OCI-LY3 (cell line): ENCODE data around the gene SIGLEC6.

Experiments used
- H2AFZ ChIP-seq: fragments of 200-600, 300-600 bp; shearing (Covaris generic); 2 replicates; pipeline ENCODE4 v1.6.0; 2014; ENCODE audit warnings: antibody characterized with exemption, low read depth, low read length
- H3K27ac ChIP-seq: fragments of 200-600, 300-600 bp; sonication (generic); 2 replicates; pipeline ENCODE4 v1.5.1; 2014; ENCODE audit warnings: mild to moderate bottlenecking, low read length, moderate library complexity, mixed read lengths
- H3K27me3 ChIP-seq: fragments of 200-600, 300-600 bp; sonication (generic); 2 replicates; pipeline ENCODE4 v1.6.1; 2014; ENCODE audit warnings: low read depth, low read length, mixed read lengths
- H3K36me3 ChIP-seq: fragments of 200-600, 300-600 bp; sonication (generic); replicated peaks from 2 replicates; pipeline ENCODE3; 2014; ENCODE audit warnings: low read depth, low read length, mixed read lengths
- H3K4me1 ChIP-seq: fragments of 300-600, 200-600 bp; sonication (generic); 2 replicates; pipeline ENCODE4 v1.6.1; 2014; ENCODE audit warnings: low read length, mixed read lengths
- H3K4me2 ChIP-seq: fragments of 200-600, 300-600 bp; sonication (generic); 2 replicates; pipeline ENCODE4 v1.6.1; 2014; ENCODE audit warnings: low read length, mixed read lengths
- H3K4me3 ChIP-seq: fragments of 300-600, 200-600 bp; sonication (generic); 2 replicates; pipeline ENCODE4 v1.5.1; 2014; ENCODE audit warnings: antibody characterized with exemption, mild to moderate bottlenecking, low read length, moderate library complexity
- H3K79me2 ChIP-seq: fragments of 300-600, 200-600 bp; shearing (Covaris generic); 2 replicates; pipeline ENCODE4 v1.6.1; 2014; ENCODE audit warnings: mild to moderate bottlenecking, low read length, mixed read lengths
- H3K9ac ChIP-seq: fragments of 300-600, 200-600 bp; shearing (Covaris generic); 2 replicates; pipeline ENCODE4 v1.6.0; 2014; ENCODE audit warnings: mild to moderate bottlenecking, low read length, moderate library complexity
- H3K9me3 ChIP-seq: fragments of 200-600, 300-600 bp; shearing (Covaris generic); 2 replicates; pipeline ENCODE4 v1.6.1; 2014; ENCODE audit warnings: low read length, mixed read lengths; ENCODE audit not compliant: insufficient read depth
- H4K20me1 ChIP-seq: fragments of 200-600, 300-600 bp; sonication (generic); 2 replicates; pipeline ENCODE4 v1.6.1; 2016; ENCODE audit warnings: low read length, mixed read lengths; ENCODE audit not compliant: insufficient read depth
- EZH2phosphoT487 ChIP-seq: fragments of 200-600 bp; shearing (Covaris generic); IDR thresholded peaks from 2 replicates; pipeline ENCODE4 v1.6.1; 2018; ENCODE audit warnings: antibody characterized with exemption, mixed run types, low read depth
- TF ChIP-seq, protein P1 (sequence below): fragments of 200-600, 300-600 bp; sonication (generic); IDR thresholded peaks from 2 replicates; pipeline ENCODE4 v1.5.1; 2014; ENCODE audit warnings: antibody characterized with exemption, low read length, low read depth

SIGLEC6 gene

DNA sequence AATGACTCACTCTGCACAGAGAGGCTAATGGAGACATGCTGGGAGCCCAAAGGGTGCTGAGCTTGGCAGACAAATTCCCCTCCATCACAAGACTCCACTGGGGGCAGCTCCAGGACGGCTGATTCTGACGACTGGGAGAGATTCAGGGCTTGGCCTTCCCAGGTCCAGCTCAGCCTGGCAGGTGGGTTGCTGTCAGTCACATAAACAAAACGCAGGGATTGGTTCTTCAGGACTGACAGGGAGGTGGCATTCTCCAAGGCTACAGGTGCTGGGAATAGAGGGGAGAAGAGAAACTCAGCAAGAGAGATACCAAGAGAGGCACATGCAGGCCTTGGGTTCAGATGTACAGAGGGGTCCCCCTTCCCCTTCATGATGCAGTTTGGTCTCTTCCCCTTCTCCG is 28.9 kb upstream of the SIGLEC6 start:
- Histone ChIP-seq H3K9me3 (no peaks in the 10 kb centered on the region), H3K4me1 (peaks cover 16% of the 10 kb centered on the region), H3K9ac (no peak overlapping the region), H3K4me2 (no peak overlapping the region), H3K36me3 (no peaks in the 10 kb centered on the region), H3K27me3 (peaks cover 64% of the 10 kb centered on the region), H3K4me3 (no peak overlapping the region), H4K20me1 (no peaks in the 10 kb centered on the region), H3K27ac (no peak overlapping the region), H3K79me2 (no peaks in the 10 kb centered on the region), H2AFZ (no peak overlapping the region)
- TF ChIP-seq EZH2phosphoT487: no peak
- TF ChIP-seq, protein P1, sequence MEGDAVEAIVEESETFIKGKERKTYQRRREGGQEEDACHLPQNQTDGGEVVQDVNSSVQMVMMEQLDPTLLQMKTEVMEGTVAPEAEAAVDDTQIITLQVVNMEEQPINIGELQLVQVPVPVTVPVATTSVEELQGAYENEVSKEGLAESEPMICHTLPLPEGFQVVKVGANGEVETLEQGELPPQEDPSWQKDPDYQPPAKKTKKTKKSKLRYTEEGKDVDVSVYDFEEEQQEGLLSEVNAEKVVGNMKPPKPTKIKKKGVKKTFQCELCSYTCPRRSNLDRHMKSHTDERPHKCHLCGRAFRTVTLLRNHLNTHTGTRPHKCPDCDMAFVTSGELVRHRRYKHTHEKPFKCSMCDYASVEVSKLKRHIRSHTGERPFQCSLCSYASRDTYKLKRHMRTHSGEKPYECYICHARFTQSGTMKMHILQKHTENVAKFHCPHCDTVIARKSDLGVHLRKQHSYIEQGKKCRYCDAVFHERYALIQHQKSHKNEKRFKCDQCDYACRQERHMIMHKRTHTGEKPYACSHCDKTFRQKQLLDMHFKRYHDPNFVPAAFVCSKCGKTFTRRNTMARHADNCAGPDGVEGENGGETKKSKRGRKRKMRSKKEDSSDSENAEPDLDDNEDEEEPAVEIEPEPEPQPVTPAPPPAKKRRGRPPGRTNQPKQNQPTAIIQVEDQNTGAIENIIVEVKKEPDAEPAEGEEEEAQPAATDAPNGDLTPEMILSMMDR: no peak

DNA sequence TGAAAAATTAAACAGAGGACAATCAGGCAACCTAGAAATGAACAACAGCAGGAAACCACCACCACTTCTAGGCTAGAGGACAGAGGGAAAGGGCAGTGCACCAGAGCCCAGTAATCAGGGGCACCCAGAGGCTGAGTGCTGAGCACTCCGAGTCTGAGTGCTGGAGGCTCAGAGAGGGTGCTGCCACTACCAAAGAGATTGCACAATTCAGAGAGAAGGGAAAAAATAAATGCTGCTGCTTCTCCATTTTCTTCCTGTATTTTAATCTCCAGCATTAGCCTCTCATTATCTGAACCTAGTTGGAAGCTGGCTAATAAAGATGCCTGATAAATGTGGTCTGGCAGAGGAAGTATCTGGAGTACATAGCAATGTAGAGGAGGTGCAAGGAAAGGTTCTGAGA is 27.8 kb upstream of the SIGLEC6 start:
- Histone ChIP-seq H3K4me1 (peaks cover 5% of the 10 kb centered on the region), H3K9ac (no peak overlapping the region), H3K4me3 (no peak overlapping the region), H3K4me2 (no peak overlapping the region), H3K79me2 (no peaks in the 10 kb centered on the region), H2AFZ (no peak overlapping the region), H3K9me3 (no peaks in the 10 kb centered on the region), H3K36me3 (no peaks in the 10 kb centered on the region), H4K20me1 (no peaks in the 10 kb centered on the region), H3K27ac (no peak overlapping the region), H3K27me3 (peaks cover 72% of the 10 kb centered on the region)
- TF ChIP-seq, protein P1: no peak
- TF ChIP-seq EZH2phosphoT487: no peak

DNA sequence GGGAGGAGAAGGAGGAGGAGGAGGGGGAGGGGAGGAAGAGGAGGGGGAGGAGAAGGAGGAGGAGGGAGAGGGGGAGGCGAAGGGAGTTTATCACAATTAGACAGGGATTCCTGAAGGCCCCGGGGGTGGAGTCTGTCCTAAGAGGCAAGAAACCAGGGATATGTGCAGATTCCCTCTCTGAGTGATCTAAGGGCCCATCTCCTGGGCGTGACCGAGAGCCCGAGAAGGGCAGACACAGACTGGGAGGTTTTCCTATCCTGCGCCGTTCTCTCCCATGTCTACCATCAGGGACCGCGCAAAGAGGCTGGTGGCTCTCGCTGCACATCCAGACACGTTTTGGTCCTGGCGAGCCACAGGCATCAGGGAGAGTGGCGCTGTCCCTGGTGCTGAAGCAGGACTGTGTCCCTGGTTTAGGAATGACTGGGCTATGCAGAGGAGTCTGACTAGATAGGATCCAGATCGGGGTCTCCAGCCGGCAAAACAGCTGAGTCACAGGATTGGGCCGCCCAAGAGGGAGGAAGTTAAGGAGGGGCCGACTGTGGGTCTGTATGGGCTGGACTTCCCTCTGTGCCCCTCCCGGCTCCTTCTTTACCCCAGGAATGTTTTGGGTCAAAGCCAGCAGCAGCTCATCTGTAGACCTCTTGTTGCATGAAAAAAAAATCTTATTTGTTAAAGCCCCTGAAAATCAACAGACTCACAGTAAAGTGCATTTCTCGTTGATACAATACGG is 21.7 kb upstream of the SIGLEC6 start:
- Histone ChIP-seq H3K9ac (no peak overlapping the region), H3K9me3 (no peaks in the 10 kb centered on the region), H4K20me1 (no peaks in the 10 kb centered on the region), H3K4me1 (peaks cover 22% of the 10 kb centered on the region), H3K36me3 (no peaks in the 10 kb centered on the region), H3K4me3 (no peak overlapping the region), H3K27ac (no peak overlapping the region), H2AFZ (no peak overlapping the region), H3K27me3 (peaks cover 70% of the 10 kb centered on the region), H3K4me2 (no peak overlapping the region), H3K79me2 (no peaks in the 10 kb centered on the region)
- TF ChIP-seq, protein P1: no peak
- no peak for TF ChIP-seq EZH2phosphoT487

- no peak overlapping the region for H3K4me2 ChIP-seq
- no peak for TF ChIP-seq EZH2phosphoT487
- TF ChIP-seq, protein P1: no peak
- H3K4me1 ChIP-seq: peaks cover 22% of the 10 kb centered on the region
- no peak overlapping the region for H3K27ac ChIP-seq
- H3K36me3 ChIP-seq: no peaks in the 10 kb centered on the region
- H3K79me2 ChIP-seq: no peaks in the 10 kb centered on the region
- H2AFZ ChIP-seq: no peak overlapping the region
- no peak overlapping the region for H3K9ac ChIP-seq
- H3K4me3 ChIP-seq: no peak overlapping the region
- H4K20me1 ChIP-seq: no peaks in the 10 kb centered on the region
- H3K9me3 ChIP-seq: no peaks in the 10 kb centered on the region
- H3K27me3 ChIP-seq: peaks cover 72% of the 10 kb centered on the region
These were observed 21.1 kb upstream of the SIGLEC6 start for GRCh38 chr19:51552608-51552995.
